RWPE2 (cell line): ENCODE data around the gene AP3S2.

Experiments used
- ATAC-seq: fragments of 200-7000 bp; cut with Tn5 transposase; 3 replicates; pipeline ENCODE4 v1.9.1; 2021; ENCODE audit warnings: low read depth
- DNase-seq: peaks from one replicate; pipeline ENCODE4 v3.0.0-alpha.2; 2020; ENCODE audit warnings: low spot score
- H3K27ac ChIP-seq: fragments of 450-650 bp; 2 replicates; pipeline ENCODE4 v1.5.1; 2017; ENCODE audit warnings: mild to moderate bottlenecking; ENCODE audit not compliant: poor library complexity, severe bottlenecking
- H3K27me3 ChIP-seq: fragments of 250-450 bp; sonication (Bioruptor Pico); 2 replicates; pipeline ENCODE4 v1.5.1; 2021; ENCODE audit warnings: mild to moderate bottlenecking, moderate library complexity; ENCODE audit not compliant: insufficient read depth, poor library complexity, severe bottlenecking
- H3K36me3 ChIP-seq: fragments of 250-450 bp; sonication (Bioruptor Pico); 2 replicates; pipeline ENCODE4 v1.5.1; 2020; ENCODE audit warnings: low read depth, mild to moderate bottlenecking, moderate library complexity
- H3K4me1 ChIP-seq: fragments of 250-450 bp; sonication (Bioruptor Pico); 2 replicates; pipeline ENCODE4 v1.5.1; 2021; ENCODE audit warnings: mild to moderate bottlenecking, moderate library complexity; ENCODE audit not compliant: insufficient read depth, poor library complexity, severe bottlenecking
- H3K4me3 ChIP-seq: fragments of 250-450 bp; sonication (Bioruptor Pico); 2 replicates; pipeline ENCODE4 v1.5.1; 2021; ENCODE audit warnings: mild to moderate bottlenecking, moderate library complexity; ENCODE audit not compliant: severe bottlenecking
- H3K9me3 ChIP-seq: fragments of 250-450 bp; sonication (Bioruptor Pico); 2 replicates; pipeline ENCODE4 v1.5.1; 2021; ENCODE audit warnings: mild to moderate bottlenecking, moderate library complexity; ENCODE audit not compliant: severe bottlenecking
- CTCF ChIP-seq: fragments of 450-650 bp; IDR thresholded peaks from one replicate; pipeline ENCODE4 v1.5.1; 2017; ENCODE audit warnings: mild to moderate bottlenecking, moderate library complexity; ENCODE audit not compliant: poor library complexity, severe bottlenecking

Gene AP3S2

GRCh38 chr15:89802986-89803824, 90.6 kb downstream of the AP3S2 start:
- no peaks in the 10 kb centered on the region for H3K4me1 ChIP-seq
- no peak overlapping the region for H3K27ac ChIP-seq
- no peaks in the 10 kb centered on the region for H3K9me3 ChIP-seq
- DNase-seq: no peak
- 0 out of 3 replicates have a peak, but pooled peaks have one; percentile 4 for ATAC-seq
- no peak overlapping the region for H3K4me3 ChIP-seq
- no peaks in the 10 kb centered on the region for H3K36me3 ChIP-seq
- no peaks in the 10 kb centered on the region for H3K27me3 ChIP-seq
- no peak for TF ChIP-seq CTCF

GRCh38 chr15:89802231-89802928, 91.4 kb downstream of the AP3S2 start:
- H3K27me3 ChIP-seq: no peaks in the 10 kb centered on the region
- ATAC-seq: no peak
- H3K4me1 ChIP-seq: no peaks in the 10 kb centered on the region
- DNase-seq: peak; percentile 69
- no peak for TF ChIP-seq CTCF
- H3K4me3 ChIP-seq: no peak overlapping the region
- 0 out of 2 replicates have a peak, but pooled peaks cover 3% of the 10 kb centered on the region for H3K36me3 ChIP-seq
- H3K9me3 ChIP-seq: no peaks in the 10 kb centered on the region
- H3K27ac ChIP-seq: no peak overlapping the region

- ATAC-seq (no peak), DNase-seq (peak; percentile 81)
- Histone ChIP-seq H3K36me3 (0 out of 2 replicates have a peak, but pooled peaks cover 3% of the 10 kb centered on the region), H3K4me3 (no peak overlapping the region), H3K27ac (no peak overlapping the region), H3K9me3 (no peaks in the 10 kb centered on the region), H3K4me1 (no peaks in the 10 kb centered on the region), H3K27me3 (no peaks in the 10 kb centered on the region)
- TF ChIP-seq CTCF: no peak
Measured at GRCh38 chr15:89801471-89802195, 92.2 kb downstream of the AP3S2 start.

- ATAC-seq: no peak
- TF ChIP-seq CTCF: no peak
- Histone ChIP-seq H3K36me3 (0 out of 2 replicates have a peak, but pooled peaks cover 3% of the 10 kb centered on the region), H3K27ac (no peak overlapping the region), H3K27me3 (no peaks in the 10 kb centered on the region), H3K4me1 (peaks cover 4% of the 10 kb centered on the region), H3K4me3 (no peak overlapping the region), H3K9me3 (no peaks in the 10 kb centered on the region)
- DNase-seq: peak; percentile 15
Measured at GRCh38 chr15:89799918-89800498, 93.8 kb downstream of the AP3S2 start.
